Measurements from ENCODE around the gene PPME1. TPM values are rescaled to one million over a fixed set of nuclear protein-coding genes. Genes with fewer than 3 reads are reported as not detected.

PPME1 gene
- total RNA-seq, 1 donor from 2014 or later = 17.3 TPM

GRCh38 chr11:74288911-74289310 lies 117.8 kb downstream of the PPME1 start:
- Mint-ChIP-seq H3K4me1 (no peaks in the 10 kb centered on the region), H3K4me3 (no peak overlapping the region), H3K36me3 (ENCODE audit: low read depth) (no peaks in the 10 kb centered on the region), H3K27ac (no peak overlapping the region), H3K9me3 (peaks cover 3% of the 10 kb centered on the region), H3K27me3 (peaks cover 12% of the 10 kb centered on the region)
- ChIA-PET CTCF (no interaction called here), POLR2A (interaction anchor here (0.7 kb wide), 1 partner anchor 717 kb away, joined by 3 read pairs; no protein-coding TSS in a partner anchor)
- TF ChIP-seq, protein P1, sequence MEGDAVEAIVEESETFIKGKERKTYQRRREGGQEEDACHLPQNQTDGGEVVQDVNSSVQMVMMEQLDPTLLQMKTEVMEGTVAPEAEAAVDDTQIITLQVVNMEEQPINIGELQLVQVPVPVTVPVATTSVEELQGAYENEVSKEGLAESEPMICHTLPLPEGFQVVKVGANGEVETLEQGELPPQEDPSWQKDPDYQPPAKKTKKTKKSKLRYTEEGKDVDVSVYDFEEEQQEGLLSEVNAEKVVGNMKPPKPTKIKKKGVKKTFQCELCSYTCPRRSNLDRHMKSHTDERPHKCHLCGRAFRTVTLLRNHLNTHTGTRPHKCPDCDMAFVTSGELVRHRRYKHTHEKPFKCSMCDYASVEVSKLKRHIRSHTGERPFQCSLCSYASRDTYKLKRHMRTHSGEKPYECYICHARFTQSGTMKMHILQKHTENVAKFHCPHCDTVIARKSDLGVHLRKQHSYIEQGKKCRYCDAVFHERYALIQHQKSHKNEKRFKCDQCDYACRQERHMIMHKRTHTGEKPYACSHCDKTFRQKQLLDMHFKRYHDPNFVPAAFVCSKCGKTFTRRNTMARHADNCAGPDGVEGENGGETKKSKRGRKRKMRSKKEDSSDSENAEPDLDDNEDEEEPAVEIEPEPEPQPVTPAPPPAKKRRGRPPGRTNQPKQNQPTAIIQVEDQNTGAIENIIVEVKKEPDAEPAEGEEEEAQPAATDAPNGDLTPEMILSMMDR (IDR thresholded peaks at IDR 0.05) = no peak
- intact Hi-C loops (cut with micrococcal nuclease) = no loop called here
- DNase-seq (no peak), ATAC-seq (ENCODE audit: low read depth) (no peak)

DNA sequence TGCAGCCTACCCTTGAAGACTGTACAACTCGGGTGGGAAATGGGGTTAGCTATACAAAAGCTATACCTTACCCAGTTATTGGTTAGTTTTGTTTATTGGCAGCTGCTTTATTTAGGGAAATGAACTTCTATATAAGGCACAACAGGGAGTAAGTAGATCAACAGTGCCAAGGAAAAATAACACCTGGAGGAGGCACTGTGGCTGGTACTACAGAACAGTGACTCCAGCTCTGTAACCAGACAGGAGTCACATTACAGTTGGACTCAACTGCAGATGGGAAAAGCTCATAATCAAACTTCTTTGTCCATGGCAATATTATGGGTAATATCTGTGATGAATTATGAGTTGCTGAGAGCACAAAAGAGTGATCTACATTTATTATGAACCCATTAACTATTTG lies 126.4 kb downstream of the PPME1 start:
- DNase-seq = no peak
- Mint-ChIP-seq H3K36me3 (ENCODE audit: low read depth) (no peaks in the 10 kb centered on the region), H3K27ac (no peak overlapping the region), H3K27me3 (peaks cover 13% of the 10 kb centered on the region), H3K4me3 (no peak overlapping the region), H3K4me1 (no peaks in the 10 kb centered on the region), H3K9me3 (no peaks in the 10 kb centered on the region)
- ChIA-PET CTCF (no interaction called here), POLR2A (no interaction called here)
- ATAC-seq (ENCODE audit: low read depth) = no peak
- TF ChIP-seq, protein P1 (IDR thresholded peaks at IDR 0.05) = no peak
- intact Hi-C loops (cut with micrococcal nuclease) = no loop called here

DNA sequence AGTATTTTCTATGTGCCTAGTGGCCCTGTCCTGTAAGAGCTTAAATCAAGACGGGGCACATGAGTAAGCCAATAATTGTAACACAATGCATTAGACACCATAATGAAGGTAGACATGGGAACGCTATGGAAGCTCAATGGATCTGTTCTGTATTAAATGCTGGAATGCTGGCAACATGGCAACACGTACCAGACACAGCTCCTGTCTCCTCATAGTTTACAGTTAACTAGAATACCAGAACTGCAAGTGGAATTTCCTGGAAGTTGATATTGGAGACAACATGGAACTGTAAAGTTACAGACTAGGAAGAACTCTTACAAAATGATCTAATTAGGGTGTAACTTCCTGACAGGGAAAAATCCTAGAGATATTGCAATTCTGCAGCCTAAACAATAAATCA lies 127.9 kb downstream of the PPME1 start:
- ATAC-seq (ENCODE audit: low read depth) (no peak), DNase-seq (no peak)
- Mint-ChIP-seq H3K9me3 (no peaks in the 10 kb centered on the region), H3K4me1 (no peaks in the 10 kb centered on the region), H3K27me3 (peaks cover 11% of the 10 kb centered on the region), H3K36me3 (ENCODE audit: low read depth) (no peaks in the 10 kb centered on the region), H3K4me3 (no peak overlapping the region), H3K27ac (no peak overlapping the region)
- intact Hi-C loops (cut with micrococcal nuclease) = no loop called here
- CTCF ChIA-PET = no interaction called here
- TF ChIP-seq, protein P1 (IDR thresholded peaks at IDR 0.05) = no peak
- POLR2A ChIA-PET = no interaction called here

Other genes with a start within 250 kb of the PPME1 start
- gene DNAJB13, start 220.3 kb upstream of the PPME1 start, total RNA-seq = not detected in 2 replicates
- 424 and 458 TPM in 2 replicates for gene UCP2, start 188.4 kb upstream of the PPME1 start, total RNA-seq
- 4.4 and 5.7 TPM in 2 replicates for gene UCP3, start 162.2 kb upstream of the PPME1 start, total RNA-seq
- 36.2 and 50.3 TPM in 2 replicates for gene C2CD3, start 287 bp upstream of the PPME1 start, total RNA-seq
- gene P4HA3, start 140.4 kb downstream of the PPME1 start, total RNA-seq = not detected in 2 replicates
- 3.5 and 3.8 TPM in 2 replicates for gene PGM2L1, start 227.1 kb downstream of the PPME1 start, total RNA-seq